GM21737 (cell line): ENCODE data around the gene PON2.
"Not testable (repeated sequence)": the region's sequence is repeated elsewhere in the genome, so short reads cannot be mapped to it uniquely, and the experiment has no call there.

Experiments
- ATAC-seq: cut with Tn5 transposase; IDR thresholded peaks from one replicate; pipeline ENCODE4 v1.9.1; 2021; ENCODE audit warnings: mild to moderate bottlenecking, moderate library complexity; ENCODE audit not compliant: unreplicated experiment

Gene PON2

DNA sequence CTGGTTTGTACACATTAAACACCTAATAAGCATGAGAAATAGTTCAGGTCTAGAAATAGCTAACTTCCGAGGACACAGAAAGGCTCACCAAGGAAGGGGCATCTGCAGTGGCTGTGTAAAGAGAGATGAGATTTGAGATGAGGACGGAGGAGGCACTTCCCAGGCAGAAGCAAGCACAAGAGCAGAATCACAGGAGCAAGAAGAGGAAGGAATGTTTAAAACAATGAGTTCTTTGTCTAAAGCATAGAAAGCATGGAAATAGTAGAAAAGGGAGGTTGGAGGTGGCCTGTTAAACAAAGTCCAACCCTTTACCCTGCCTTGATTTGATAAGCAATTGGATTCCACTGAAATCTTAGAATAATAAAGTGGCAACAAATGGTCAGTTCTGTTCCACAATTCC lies 27.1 kb downstream of the PON2 start:
- ATAC-seq = no peak

DNA sequence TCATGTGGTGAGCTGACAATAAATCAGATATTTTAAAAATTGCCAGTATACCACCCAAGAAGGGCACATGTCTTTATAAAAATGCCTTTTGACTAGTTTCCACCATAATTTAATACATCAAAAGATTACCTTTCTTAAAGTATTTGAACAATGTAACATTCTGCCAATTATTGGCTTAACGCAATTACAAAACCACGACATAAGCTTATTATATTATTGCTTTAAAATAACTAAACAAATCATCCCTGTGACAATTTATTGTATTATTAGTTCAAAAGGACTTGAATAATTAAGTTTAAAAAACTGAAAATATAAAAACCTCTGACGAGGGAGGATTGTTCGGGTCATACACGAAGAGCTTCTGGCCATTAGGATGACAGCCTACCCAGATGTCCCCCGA lies 29.0 kb downstream of the PON2 start:
- ATAC-seq = no peak

DNA sequence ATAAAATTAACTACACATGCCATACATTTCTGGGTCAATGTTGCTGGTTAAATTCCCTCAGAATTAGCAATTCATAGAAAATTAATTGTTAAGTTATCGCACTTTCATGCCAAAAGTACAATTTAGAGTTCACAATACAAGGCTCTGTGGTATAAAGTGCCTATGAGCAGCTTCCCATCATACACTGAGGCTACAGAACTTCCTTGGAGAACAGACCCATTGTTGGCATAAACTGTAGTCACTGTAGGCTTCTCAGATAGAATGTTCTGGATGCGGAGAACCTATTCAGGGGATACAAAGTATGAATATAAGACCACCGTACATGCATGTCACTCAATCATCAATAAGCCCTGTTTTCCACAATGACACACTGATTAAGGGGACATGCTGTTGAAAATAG lies 29.6 kb downstream of the PON2 start:
- ATAC-seq = no peak

- ATAC-seq = no peak
These were observed 30.4 kb downstream of the PON2 start for GRCh38 chr7:95404316-95404865.

GRCh38 chr7:95398155-95398940 lies 36.5 kb downstream of the PON2 start:
- ATAC-seq = no peak

GRCh38 chr7:95397381-95397780 lies 37.4 kb downstream of the PON2 start:
- no peak for ATAC-seq

GRCh38 chr7:95396136-95397032 lies 38.4 kb downstream of the PON2 start, which contains the start of gene PON3:
Gene PON3 (minus strand): TSS chr7:95396375. CDS start chr7:95396350, 25 bp downstream.
- ATAC-seq = no peak

DNA sequence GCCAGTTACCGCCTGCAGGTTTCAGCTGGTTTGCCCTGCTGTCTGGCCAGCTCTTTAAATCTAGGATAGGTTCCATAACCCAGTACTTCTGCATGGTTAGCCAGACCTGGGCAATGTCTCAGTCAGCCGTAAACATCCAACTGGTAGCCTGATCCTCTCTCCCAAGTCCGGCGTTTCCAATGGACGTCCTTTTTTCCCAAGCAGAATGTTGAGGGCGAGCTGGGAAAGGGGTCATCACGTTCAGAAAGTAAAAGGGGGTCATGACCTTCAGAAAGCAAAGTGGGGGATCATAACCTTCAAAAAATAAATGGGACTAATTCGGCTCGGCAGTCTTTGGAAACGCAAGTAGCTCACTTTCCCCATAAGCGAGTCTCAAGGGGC lies 39.1 kb downstream of the PON2 start:
- no peak for ATAC-seq

DNA sequence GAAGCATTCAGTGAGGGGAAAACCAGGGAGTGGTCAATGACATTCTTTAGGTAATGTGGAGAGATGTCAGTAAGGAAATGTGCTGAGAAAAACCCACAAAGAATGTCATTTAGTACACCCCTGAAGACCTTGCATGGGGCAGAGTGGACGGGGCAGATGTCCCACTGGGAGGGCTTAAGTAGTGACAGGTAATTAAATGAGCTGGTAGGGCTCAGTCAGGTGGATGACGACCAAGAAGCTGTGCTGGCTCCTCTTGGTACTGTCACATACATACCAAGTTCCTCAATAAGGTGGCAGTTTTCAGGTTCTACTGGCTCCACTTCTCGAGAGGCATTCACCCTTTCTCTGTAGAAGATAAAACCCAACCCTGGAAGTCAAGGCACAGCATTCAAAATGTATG lies 40.5 kb downstream of the PON2 start:
- no peak for ATAC-seq

- ATAC-seq = no peak
These were observed 43.1 kb downstream of the PON2 start for GRCh38 chr7:95391761-95392160.

DNA sequence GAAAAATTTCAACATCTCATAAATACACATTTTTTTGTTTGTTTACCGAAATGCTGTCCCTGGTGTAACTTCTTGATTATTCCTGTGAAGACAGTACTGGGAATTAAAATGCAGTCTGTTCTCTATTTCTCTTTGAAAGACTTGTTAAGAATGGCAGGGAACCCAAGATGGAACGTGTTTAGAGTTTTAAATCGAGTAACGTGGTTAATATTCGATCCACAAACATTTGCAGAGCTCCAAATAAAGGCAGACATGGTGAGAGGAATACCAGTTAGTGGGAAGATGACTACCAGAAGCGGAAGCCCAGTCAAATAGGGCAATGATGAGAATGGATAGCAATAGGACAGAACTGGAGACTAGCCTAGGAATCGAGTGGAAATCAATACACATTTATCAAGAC lies 45.3 kb downstream of the PON2 start:
- ATAC-seq = no peak

GRCh38 chr7:95379457-95379856 lies 55.4 kb downstream of the PON2 start:
- ATAC-seq = not testable (repeated sequence)

DNA sequence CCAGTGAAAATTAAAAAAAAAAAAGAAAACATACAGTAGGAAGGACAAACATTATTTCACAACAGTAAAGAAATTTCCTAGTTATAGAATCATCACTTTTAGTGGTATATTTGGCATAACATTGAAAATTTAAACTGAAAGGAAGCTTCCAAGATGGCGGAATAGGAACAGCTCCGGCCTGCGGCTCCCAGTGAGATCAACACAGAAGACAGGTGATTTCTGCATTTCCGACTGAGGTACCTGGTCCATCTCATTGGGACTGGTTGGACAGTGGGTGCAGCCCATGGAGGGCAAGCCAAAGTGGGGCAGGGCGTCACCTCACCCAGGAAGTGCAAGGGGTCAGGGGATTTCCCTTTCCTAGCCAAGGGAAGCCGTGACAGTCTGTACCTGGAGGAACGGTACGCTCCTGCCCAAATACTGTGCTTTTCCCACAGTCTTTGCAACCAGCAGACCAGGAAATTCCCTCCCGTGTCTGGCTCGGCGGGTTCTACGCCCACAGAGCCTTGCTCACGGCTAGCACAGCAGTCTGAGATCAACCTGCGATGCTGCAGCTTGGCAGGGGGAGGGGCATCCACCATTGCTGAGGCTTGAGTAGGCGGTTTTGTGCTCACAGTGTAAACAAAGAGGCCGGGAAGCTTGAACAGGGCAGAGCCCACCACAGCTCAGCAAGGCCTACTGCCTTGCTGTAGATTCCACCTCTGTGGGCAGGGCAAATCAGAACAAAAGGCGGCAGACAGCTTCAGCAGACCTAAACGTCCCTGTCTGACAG lies 58.0 kb downstream of the PON2 start:
- no peak for ATAC-seq

GRCh38 chr7:95375591-95376257 lies 59.1 kb downstream of the PON2 start:
- no peak for ATAC-seq

- no peak for ATAC-seq
These were observed 61.5 kb downstream of the PON2 start for GRCh38 chr7:95373323-95373722.

- no peak for ATAC-seq
These were observed 66.6 kb downstream of the PON2 start for GRCh38 chr7:95368235-95368634.

DNA sequence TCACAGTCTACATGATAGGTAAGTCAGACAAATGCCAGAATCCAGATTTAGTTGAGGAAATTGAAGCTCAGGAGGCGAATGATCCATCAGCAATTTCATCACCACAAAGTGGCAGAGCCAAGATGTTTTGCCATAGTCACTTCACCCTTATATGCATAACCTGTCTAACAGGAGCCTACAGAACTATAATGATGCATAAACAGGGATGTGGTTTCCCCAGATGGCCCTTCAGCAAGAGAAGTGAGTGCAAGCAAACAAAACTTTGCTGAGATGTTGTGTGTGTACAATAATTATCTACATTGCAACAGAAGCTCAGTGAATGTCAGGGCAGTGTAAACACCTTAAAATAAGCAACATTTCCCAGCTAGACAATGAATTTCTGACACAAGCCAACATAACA lies 67.2 kb downstream of the PON2 start:
- no peak for ATAC-seq

DNA sequence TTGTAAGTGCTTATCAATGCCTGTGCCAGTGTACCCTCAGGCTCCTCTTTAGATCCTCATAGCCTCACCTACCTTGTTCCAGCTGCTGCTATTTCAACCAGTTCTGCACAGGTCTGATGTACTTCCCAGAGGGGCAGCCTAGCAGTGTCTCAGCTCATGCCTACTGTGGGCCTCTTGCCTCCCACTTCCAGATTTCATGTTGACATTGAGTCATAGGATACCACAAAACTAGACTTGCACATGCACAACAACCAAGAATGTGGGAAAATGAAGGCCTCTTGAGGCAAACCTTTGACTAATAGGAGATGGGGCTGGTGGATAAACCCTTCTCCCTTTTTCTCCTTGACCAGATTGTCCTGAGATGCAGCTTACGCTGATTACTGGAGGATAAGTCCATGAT lies 69.7 kb downstream of the PON2 start:
- ATAC-seq = no peak

- ATAC-seq = no peak
These were observed 77.2 kb downstream of the PON2 start for GRCh38 chr7:95357623-95358022.
